ENCODE results near the gene AGPS. TPM values are rescaled to one million over a fixed set of nuclear protein-coding genes. Genes with fewer than 3 reads are reported as not detected.

Gene AGPS
- polyA plus RNA-seq, 2 donors, result 3.7 to 6.4 TPM

- no peaks in the 10 kb centered on the region for H3K36me3 ChIP-seq (ENCODE audit: control insufficient read depth in 2 of 2, insufficient read depth in 2 of 2, low read length in 1 of 2)
- no peak overlapping the region for H3K4me3 ChIP-seq (ENCODE audit: low read depth in 1 of 2, low read length in 2 of 2)
- no peaks in the 10 kb centered on the region for H3K9me3 ChIP-seq (ENCODE audit: control insufficient read depth in 2 of 2, insufficient read depth in 1 of 2, low read depth in 1 of 2, low read length in 1 of 2)
- H3K27me3 ChIP-seq (ENCODE audit: control insufficient read depth in 1 of 2, insufficient read depth in 2 of 2, low read length in 2 of 2), result no peaks in the 10 kb centered on the region
- H3K27ac ChIP-seq (ENCODE audit: low read depth in 2 of 2, low read length in 1 of 2), result no peak overlapping the region
- peaks cover 0 to 2% of the 10 kb centered on the region in 2 donors for H3K4me1 ChIP-seq (ENCODE audit: control insufficient read depth in 2 of 2, insufficient read depth in 2 of 2, low read length in 1 of 2)
- whole genome bisulfite sequencing, 2 donors, result 89 to 91% methylated on average over 3 of the region's 3 CpGs
These were observed 200.8 kb downstream of the AGPS start for GRCh38 chr2:177593402-177593801.

Other genes starting within 250 kb of the AGPS start
- gene HNRNPA3, start 180.0 kb upstream of the AGPS start, polyA plus RNA-seq, result 100 to 1,000 TPM; 202 to 240 TPM
- 100 to 1,000 TPM in 1 of 2 donors, 10 to 100 TPM in 1; 91.9 to 155 TPM for gene NFE2L2, start 128.0 kb upstream of the AGPS start, polyA plus RNA-seq